Muscle layer of duodenum (tissue), 2 donors: Measurements from ENCODE around the gene ARHGAP28.

ENCODE experiments used
- H3K27ac ChIP-seq: one replicate; pipeline ENCODE4 v1.7.0; 2013; ENCODE audit warnings: mild to moderate bottlenecking, low read length
- H3K27me3 ChIP-seq: one replicate; pipeline ENCODE4 v1.7.0; 2013; ENCODE audit warnings: low read depth, mild to moderate bottlenecking, control low read depth, low read length
- H3K36me3 ChIP-seq, 2 donors: one replicate each; pipeline ENCODE4 v1.7.0; 2013; ENCODE audit warnings: low read length in 2 of 2, control low read depth in 1 of 2, mild to moderate bottlenecking in 1 of 2; ENCODE audit not compliant: insufficient read depth in 2 of 2, control insufficient read depth in 1 of 2
- H3K4me1 ChIP-seq, 2 donors: one replicate each; pipeline ENCODE4 v1.7.0; 2013; ENCODE audit warnings: low read length in 2 of 2, mild to moderate bottlenecking in 2 of 2, control low read depth in 1 of 2, moderate library complexity in 1 of 2; ENCODE audit not compliant: insufficient read depth in 2 of 2, control insufficient read depth in 1 of 2
- H3K4me3 ChIP-seq, 2 donors: one replicate each; pipeline ENCODE4 v1.7.0; 2013; ENCODE audit warnings: low read length in 2 of 2, low read depth in 1 of 2, mild to moderate bottlenecking in 1 of 2
- H3K9me3 ChIP-seq, 2 donors: one replicate each; pipeline ENCODE4 v1.7.0; 2013; ENCODE audit warnings: low read length in 2 of 2, control low read depth in 1 of 2, mild to moderate bottlenecking in 1 of 2; ENCODE audit not compliant: control insufficient read depth in 1 of 2
- donor health status: healthy.

Gene ARHGAP28, protein sequence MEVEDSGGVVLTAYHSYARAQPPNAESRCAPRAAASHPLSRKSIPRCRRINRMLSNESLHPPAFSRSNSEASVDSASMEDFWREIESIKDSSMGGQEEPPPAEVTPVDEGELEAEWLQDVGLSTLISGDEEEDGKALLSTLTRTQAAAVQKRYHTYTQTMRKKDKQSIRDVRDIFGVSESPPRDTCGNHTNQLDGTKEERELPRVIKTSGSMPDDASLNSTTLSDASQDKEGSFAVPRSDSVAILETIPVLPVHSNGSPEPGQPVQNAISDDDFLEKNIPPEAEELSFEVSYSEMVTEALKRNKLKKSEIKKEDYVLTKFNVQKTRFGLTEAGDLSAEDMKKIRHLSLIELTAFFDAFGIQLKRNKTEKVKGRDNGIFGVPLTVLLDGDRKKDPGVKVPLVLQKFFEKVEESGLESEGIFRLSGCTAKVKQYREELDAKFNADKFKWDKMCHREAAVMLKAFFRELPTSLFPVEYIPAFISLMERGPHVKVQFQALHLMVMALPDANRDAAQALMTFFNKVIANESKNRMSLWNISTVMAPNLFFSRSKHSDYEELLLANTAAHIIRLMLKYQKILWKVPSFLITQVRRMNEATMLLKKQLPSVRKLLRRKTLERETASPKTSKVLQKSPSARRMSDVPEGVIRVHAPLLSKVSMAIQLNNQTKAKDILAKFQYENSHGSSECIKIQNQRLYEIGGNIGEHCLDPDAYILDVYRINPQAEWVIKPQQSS

DNA sequence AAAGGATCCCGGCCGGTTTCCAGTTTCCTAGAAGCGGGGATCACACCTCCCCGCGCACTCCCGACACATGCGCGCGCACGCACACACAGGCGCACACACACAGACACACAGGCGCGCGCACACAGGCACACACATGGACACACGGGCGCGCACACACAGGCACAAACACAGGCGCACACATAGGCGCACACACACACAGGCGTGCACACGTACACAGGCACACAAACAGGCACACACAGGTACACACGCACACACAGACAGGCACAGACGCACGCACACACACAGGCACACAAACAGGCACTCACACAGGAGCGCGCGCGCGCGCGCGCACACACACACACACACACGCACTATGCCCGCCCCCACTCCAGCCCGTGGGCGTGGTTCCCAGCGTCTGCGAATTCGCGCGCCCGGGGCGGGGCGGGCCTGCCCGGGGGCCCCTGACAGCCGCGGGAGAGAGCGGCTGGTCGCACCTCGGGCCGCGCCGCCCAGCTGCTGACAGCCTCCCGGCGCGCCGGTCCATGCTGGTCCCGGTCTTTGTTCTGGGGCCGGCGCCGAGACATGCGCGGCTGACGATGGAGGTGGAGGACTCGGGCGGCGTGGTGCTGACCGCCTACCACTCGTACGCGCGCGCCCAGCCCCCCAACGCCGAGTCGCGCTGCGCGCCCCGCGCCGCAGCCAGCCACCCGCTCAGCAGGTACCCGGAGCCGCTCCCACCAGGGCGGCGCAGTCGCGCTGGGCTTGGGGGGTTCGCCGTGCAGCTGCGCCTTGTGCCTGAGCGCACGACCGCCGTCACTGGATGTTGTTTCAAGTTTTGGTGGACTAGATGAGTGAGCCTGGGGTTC lies at the start of gene ARHGAP28:
Gene ARHGAP28 (plus strand): TSS at position 470 of the 845 bp plus-strand sequence. CDS start 106 bp downstream, at position 576.
- peak within 1 kb of the TSS; percentile 40 for H3K27ac ChIP-seq
- H3K9me3 ChIP-seq = no peaks in the 10 kb centered on the region
- peak within 1 kb of the TSS; percentile 42 to 79 for H3K4me3 ChIP-seq
- H3K4me1 ChIP-seq = no peaks in the 10 kb centered on the region
- no peaks in the 10 kb centered on the region for H3K36me3 ChIP-seq
- H3K27me3 ChIP-seq = no peaks in the 10 kb centered on the region

DNA sequence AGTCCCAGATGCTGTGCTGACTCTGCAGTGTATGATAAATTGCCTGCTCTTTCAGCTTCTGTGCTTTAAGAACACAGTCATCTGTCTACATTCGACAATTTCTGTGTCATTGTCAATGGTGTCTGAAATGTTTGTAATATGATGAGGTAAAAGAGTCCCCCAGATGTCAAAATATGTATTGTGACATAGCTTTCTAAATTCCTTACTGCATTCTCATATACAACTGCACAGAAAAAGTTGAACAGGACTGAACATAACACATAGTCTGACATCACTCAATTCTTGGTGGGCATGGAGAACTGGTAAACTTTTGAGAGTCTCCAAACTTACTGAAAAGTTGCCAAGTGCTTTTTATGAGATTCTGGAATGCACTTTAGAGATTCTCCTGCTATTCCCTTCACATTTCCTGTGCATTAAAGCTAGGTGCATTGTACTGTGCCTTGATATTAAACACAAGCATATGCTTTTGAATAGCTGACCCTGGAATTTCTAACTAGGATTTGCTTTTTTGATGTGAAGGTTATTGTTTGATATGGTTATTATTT lies 48.1 kb upstream of the ARHGAP28 start:
- Histone ChIP-seq H3K36me3 (no peaks in the 10 kb centered on the region), H3K4me1 (no peaks in the 10 kb centered on the region), H3K9me3 (no peaks in the 10 kb centered on the region), H3K27ac (no peak overlapping the region), H3K4me3 (no peak overlapping the region), H3K27me3 (no peaks in the 10 kb centered on the region)

DNA sequence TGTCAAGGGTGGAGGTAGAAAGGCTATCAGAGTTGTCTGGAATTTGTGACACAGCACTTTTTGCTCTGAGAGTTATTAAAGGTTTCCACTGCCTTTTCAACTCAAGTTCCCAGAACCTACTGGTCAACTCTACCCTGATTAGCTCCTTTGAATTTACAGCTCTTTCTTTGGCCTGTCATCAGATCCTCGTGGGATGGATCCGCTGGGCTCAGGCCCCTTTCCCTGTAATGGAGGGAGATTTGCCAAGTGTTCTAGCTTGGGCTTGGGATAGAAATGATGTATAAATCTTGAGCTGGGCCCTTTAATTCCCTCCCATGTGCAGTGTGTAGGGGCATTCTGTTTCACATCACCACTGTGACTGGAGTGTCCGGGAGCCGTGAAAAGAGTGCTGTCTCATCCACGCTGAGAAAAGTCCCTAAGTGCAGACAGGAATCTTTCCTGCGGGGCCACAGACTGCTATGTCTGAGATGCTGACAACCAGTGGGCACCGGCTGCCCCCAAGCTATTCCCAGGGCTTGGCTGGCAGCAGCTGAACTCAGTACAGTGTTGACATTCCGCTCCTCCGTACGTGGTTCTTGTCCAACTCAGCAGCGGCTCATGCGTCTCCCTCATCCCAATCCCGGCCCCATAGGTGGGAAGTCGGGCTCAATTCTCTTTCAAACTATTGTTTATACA lies 46.9 kb upstream of the ARHGAP28 start:
- peak overlapping the region in 1 of 2 donors; percentile 53 for H3K4me3 ChIP-seq
- no peaks in the 10 kb centered on the region for H3K36me3 ChIP-seq
- no peak overlapping the region for H3K27ac ChIP-seq
- H3K27me3 ChIP-seq = no peaks in the 10 kb centered on the region
- H3K9me3 ChIP-seq = no peaks in the 10 kb centered on the region
- no peaks in the 10 kb centered on the region for H3K4me1 ChIP-seq

DNA sequence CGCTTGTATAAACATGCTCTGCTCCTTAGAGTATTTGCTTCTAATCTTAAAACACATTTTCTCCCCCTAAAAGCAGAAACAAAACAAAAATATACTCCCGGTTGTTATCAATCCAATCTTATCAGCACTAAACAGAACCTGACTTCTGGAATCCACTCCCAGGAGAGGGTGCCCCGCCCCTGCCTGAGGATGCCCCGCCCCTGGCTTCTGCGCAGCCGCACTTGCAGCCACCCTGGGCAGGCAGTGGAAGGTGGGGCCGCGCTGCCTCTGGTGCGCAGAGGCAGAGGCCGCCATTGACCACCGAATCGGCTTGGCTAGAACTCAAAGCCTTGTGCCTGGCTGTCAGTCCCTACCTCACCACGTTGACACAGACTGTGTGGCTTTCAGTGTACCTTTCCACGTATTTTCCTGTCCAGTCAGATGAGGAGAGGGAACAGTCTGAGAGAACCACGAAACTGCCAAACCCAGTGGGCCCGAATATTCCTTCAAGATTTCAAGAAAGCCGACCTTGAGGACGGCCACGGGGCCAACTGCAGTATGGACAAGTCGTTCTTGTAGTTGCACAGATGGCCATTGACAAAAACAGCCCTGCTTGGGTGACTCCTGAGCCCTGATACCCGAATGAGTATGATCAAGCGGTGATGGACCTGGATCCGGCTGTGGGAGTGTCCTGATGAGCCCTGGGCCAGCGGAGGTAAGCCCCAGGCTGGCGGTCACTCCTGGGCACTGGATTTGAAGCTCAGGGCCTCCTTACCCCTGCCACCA lies 46.2 kb upstream of the ARHGAP28 start:
- H3K27ac ChIP-seq = no peak overlapping the region
- no peaks in the 10 kb centered on the region for H3K9me3 ChIP-seq
- H3K4me3 ChIP-seq = peak overlapping the region in 1 of 2 donors; percentile 53
- H3K27me3 ChIP-seq = no peaks in the 10 kb centered on the region
- no peaks in the 10 kb centered on the region for H3K4me1 ChIP-seq
- no peaks in the 10 kb centered on the region for H3K36me3 ChIP-seq

DNA sequence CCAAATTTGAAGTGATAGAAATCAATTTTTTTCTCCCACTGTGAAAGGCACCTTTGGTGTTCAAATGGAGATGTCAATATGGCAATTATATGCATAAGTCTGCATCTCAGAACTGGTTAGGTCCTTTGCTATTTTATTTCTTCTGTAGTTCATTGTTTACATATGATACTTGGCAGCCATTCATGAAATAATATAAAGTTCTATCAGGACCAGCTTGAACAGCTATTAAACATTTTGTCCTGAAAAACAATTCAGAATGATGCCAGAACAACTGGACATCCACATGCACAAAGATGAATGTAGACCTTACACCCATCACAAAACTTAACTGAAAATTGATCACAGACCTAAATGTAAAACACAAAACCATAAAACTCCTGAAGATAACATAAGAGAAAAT lies 41.8 kb upstream of the ARHGAP28 start:
- Histone ChIP-seq H3K9me3 (no peaks in the 10 kb centered on the region), H3K36me3 (no peaks in the 10 kb centered on the region), H3K4me1 (no peaks in the 10 kb centered on the region), H3K4me3 (no peak overlapping the region), H3K27me3 (no peaks in the 10 kb centered on the region), H3K27ac (no peak overlapping the region)

DNA sequence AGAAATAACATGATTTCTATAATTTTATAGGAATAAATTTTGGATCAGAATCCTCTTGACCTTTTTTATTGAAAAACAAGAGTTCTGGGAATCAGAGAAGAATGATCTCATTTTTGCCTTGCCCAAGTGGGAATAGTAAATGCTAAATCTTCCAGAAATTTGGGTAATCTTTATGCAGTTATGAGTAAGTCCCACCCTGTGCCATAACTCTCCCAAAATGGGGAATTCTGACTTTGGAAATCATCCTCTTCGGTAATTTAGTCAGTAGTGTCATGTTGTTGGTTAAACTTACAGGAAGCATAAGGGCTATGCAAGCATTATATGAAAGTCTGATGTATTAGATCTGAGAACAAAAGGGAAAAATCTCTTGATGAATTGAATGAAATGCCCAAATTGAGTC lies 20.6 kb upstream of the ARHGAP28 start:
- Histone ChIP-seq H3K4me1 (no peaks in the 10 kb centered on the region), H3K9me3 (no peaks in the 10 kb centered on the region), H3K4me3 (no peak overlapping the region), H3K27me3 (no peaks in the 10 kb centered on the region), H3K27ac (no peak overlapping the region), H3K36me3 (no peaks in the 10 kb centered on the region)

DNA sequence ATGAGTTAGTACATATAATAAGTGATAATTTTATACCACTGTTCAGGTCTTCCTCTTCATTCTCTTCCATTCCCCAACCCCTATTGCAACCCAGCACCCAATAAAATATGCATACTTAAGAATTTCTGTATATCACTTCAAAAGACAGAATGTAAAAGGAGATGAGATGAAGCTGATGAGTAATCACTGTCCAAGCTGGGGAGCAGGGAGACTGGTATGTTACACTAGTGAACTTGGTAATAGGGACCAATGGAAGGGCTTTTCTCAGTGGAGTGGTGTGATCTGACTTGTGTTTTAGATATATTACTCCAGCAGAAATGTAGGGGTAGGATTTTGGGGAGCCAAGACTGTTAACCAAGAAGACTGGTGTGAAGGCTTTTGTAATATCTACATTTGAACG lies 18.0 kb upstream of the ARHGAP28 start:
- H3K27me3 ChIP-seq = no peaks in the 10 kb centered on the region
- H3K36me3 ChIP-seq = no peaks in the 10 kb centered on the region
- H3K4me3 ChIP-seq = no peak overlapping the region
- no peaks in the 10 kb centered on the region for H3K4me1 ChIP-seq
- no peaks in the 10 kb centered on the region for H3K9me3 ChIP-seq
- no peak overlapping the region for H3K27ac ChIP-seq

DNA sequence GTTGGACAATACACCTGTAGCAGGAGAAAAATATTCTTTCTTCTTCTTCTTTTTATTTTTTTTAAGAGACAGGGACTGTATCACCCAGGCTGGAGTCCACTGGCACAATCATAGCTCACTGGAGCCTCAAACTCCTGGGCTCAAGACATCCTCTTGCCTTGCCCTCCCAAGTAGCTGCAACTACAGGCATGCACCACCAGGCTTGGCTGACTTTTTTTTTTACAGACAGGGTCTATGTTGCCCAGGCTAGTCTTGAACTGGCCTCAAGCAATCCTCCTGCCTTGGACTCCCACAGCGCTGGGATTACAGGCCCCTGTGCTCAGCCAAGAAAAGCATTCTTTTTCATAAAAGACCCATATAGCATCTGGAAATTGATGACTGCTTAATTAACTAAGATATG lies 17.1 kb upstream of the ARHGAP28 start:
- no peak overlapping the region for H3K4me3 ChIP-seq
- H3K27me3 ChIP-seq = no peaks in the 10 kb centered on the region
- no peaks in the 10 kb centered on the region for H3K4me1 ChIP-seq
- no peaks in the 10 kb centered on the region for H3K36me3 ChIP-seq
- no peaks in the 10 kb centered on the region for H3K9me3 ChIP-seq
- H3K27ac ChIP-seq = no peak overlapping the region

DNA sequence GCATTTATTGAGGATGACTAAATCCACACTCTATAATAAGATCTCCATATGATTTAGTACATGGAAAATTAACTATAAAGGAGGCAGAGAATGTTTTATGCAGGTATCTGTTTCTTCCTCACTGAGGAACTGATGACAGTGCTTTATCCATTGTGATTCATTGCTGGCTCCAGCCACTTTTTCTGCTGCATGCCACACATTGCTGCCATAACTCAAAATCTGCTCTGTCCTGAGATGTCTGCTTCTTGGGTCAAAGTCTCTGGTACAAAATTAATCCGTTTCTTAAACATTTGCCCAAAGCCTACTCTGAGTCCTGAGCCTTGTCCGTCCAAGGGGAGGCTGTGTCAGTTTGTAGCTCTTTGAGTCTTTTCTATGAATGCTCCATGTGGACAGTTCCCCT lies 15.5 kb upstream of the ARHGAP28 start:
- H3K4me3 ChIP-seq = no peak overlapping the region
- no peaks in the 10 kb centered on the region for H3K4me1 ChIP-seq
- no peaks in the 10 kb centered on the region for H3K9me3 ChIP-seq
- no peaks in the 10 kb centered on the region for H3K27me3 ChIP-seq
- H3K36me3 ChIP-seq = no peaks in the 10 kb centered on the region
- H3K27ac ChIP-seq = no peak overlapping the region

DNA sequence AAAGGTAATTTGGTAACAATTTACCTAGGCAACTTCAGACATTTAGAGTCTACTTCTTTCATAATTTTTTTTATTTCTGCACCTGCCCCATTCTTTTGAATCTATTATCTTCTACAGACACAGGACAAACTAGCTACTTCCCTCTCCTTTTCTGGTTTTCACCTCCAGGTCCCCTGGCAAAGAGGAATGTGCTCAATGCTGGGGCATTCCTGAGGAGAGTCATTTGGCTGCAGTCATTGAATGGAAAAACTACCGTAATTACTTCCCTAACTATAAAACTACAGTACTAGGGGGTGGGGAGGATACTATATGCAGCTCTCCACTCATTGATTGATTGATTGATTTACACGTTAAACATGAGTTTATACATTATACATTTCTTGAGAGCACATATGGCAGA lies 11.2 kb upstream of the ARHGAP28 start:
- H3K4me3 ChIP-seq = no peak overlapping the region
- no peaks in the 10 kb centered on the region for H3K4me1 ChIP-seq
- H3K27me3 ChIP-seq = no peaks in the 10 kb centered on the region
- H3K27ac ChIP-seq = no peak overlapping the region
- H3K36me3 ChIP-seq = no peaks in the 10 kb centered on the region
- H3K9me3 ChIP-seq = no peaks in the 10 kb centered on the region
